Neuron (in vitro differentiated cells): Measurements from ENCODE around the gene SETD1B.

Source experiments
- H2AFZ ChIP-seq: one replicate; pipeline ENCODE4 v1.6.1; 2013; ENCODE audit warnings: low read depth, mild to moderate bottlenecking, inconsistent platforms, low read length, moderate library complexity
- H3K27me3 ChIP-seq: one replicate; pipeline ENCODE4 v1.6.1; 2013; ENCODE audit warnings: low read length; ENCODE audit not compliant: insufficient read depth
- H3K36me3 ChIP-seq: one replicate; pipeline ENCODE4 v1.6.1; 2013; ENCODE audit warnings: low read length; ENCODE audit not compliant: insufficient read depth
- H3K4me1 ChIP-seq: one replicate; pipeline ENCODE4 v1.6.1; 2013; ENCODE audit warnings: low read length; ENCODE audit not compliant: insufficient read depth
- H3K4me3 ChIP-seq: 2 replicates; pipeline ENCODE4 v1.5.1; 2013; ENCODE audit warnings: mild to moderate bottlenecking, low read length, moderate library complexity
- H3K9me3 ChIP-seq: one replicate; pipeline ENCODE4 v1.6.1; 2013; ENCODE audit warnings: low read length

The SETD1B gene

DNA sequence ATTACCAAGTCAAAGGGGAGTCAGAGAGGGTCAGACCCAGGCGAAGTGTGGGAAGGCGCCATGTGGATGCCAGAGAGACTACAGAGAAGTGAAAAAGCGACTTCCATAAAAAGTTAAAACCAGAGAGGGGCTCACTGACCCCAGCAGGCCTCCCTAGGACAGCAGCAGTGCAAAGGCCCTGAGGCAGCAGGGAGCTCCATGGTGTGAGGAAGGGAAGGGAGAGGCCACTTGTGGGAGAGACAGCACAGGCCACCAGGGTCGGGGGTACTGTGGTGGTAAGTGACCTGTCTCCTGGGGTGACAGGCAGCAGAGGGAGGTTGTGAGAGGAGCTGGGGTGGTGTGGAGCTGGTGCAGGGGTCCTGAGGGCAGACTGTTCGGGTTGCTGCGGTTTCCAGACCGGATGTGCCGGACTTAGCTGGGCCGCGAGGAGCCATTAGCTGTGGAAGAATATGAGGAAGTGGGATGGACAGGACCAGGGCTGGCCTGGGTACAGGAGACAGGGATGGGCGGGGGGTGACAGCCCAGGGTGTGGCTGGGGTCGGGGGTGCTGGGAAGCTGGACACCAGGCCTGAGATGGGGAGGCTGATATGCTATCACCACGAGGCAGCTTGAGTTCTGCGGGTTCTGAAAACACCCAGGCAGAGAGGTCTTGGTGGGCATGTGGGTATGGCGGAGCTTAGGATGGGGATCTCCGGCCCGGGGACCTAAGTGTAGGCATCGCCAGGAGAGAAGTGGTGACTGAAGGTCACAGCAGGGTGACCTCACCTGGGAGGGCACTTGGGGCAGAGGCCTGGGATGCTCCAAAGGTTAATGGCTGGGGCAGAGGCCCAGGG is 22.7 kb downstream of the SETD1B start:
- peaks cover 75% of the 10 kb centered on the region for H3K36me3 ChIP-seq
- no peak overlapping the region for H3K4me3 ChIP-seq
- H2AFZ ChIP-seq: no peak overlapping the region
- no peaks in the 10 kb centered on the region for H3K27me3 ChIP-seq
- H3K4me1 ChIP-seq: no peaks in the 10 kb centered on the region
- no peaks in the 10 kb centered on the region for H3K9me3 ChIP-seq

DNA sequence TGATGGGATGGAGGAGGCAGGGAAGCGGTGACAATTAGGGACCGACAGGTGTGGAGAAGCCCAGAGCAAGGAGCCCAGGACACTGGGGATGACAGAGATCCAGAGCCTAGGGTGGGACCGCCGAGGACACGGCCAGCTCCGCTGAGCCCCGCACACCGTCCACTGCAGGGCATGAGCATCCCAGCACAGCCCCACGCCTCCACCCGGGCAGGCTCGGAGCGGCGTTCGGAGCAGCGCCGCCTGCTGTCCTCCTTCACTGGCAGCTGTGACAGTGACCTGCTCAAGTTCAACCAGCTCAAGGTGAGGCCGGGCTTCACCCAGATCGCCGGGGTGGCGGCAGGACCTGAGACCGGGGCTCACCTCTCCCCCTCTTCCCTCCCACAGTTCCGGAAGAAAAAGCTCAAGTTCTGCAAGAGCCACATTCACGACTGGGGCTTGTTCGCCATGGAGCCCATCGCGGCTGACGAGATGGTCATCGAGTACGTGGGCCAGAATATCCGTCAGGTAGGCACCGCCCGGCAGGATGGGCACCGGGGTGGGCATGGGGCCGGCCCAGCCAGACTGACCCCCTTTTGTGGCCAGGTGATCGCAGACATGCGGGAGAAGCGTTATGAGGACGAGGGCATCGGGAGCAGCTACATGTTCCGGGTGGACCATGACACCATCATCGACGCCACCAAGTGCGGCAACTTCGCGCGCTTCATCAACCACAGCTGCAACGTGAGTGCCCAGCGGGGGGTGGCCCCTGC is 23.7 kb downstream of the SETD1B start:
- no peaks in the 10 kb centered on the region for H3K9me3 ChIP-seq
- no peaks in the 10 kb centered on the region for H3K4me1 ChIP-seq
- H3K27me3 ChIP-seq: no peaks in the 10 kb centered on the region
- no peak overlapping the region for H2AFZ ChIP-seq
- H3K4me3 ChIP-seq: no peak overlapping the region
- H3K36me3 ChIP-seq: peaks cover 71% of the 10 kb centered on the region

DNA sequence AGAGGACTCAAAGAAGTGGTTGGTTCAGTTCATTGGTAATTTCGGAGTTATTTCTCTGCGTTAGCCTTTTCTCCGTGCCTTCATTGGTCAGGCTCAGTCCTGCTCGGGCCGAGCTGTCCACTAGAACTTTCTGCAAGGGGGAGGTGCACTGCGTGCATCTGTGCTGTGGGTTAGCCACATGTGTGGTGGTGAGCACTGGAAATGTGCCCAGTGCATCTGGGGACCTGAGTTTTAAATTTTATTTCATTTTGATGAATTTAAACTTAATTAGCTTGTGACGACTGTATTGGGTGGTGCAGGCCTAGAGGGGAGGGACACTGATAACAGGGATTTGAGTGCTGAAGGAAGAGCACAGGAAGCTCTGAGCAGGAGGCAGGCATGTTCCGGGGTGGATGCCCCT is 24.5 kb downstream of the SETD1B start:
- H3K27me3 ChIP-seq: no peaks in the 10 kb centered on the region
- H3K4me1 ChIP-seq: no peaks in the 10 kb centered on the region
- H3K9me3 ChIP-seq: no peaks in the 10 kb centered on the region
- H3K4me3 ChIP-seq: no peak overlapping the region
- no peak overlapping the region for H2AFZ ChIP-seq
- H3K36me3 ChIP-seq: peaks cover 67% of the 10 kb centered on the region

DNA sequence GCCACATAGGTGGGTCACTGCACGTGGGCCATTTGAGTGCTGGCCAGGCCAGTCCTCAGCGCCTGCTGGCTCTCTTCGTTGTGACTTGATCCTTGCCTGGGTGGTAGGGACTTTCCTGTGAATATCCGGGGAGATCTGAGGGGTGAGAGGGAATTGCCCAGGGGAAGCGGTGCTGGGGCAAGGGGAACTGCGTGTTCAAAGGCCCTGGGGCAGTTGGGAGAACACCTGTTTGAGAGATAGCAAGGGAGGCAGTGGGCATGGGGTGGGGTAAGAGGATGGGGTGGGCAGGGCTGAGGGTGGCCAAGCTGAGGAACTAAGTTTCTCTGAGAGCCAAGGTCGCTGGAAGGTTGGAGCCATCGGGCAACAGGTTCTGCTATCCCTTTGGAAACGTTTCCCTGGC is 25.0 kb downstream of the SETD1B start:
- no peak overlapping the region for H2AFZ ChIP-seq
- H3K27me3 ChIP-seq: no peaks in the 10 kb centered on the region
- peaks cover 62% of the 10 kb centered on the region for H3K36me3 ChIP-seq
- no peak overlapping the region for H3K4me3 ChIP-seq
- H3K9me3 ChIP-seq: no peaks in the 10 kb centered on the region
- no peaks in the 10 kb centered on the region for H3K4me1 ChIP-seq

GRCh38 chr12:121829250-121829918 is 25.6 kb downstream of the SETD1B start:
- Histone ChIP-seq H3K4me3 (no peak overlapping the region), H3K9me3 (no peaks in the 10 kb centered on the region), H3K36me3 (peaks cover 58% of the 10 kb centered on the region), H3K4me1 (no peaks in the 10 kb centered on the region), H2AFZ (no peak overlapping the region), H3K27me3 (no peaks in the 10 kb centered on the region)

GRCh38 chr12:121830134-121830533 is 26.3 kb downstream of the SETD1B start:
- H3K27me3 ChIP-seq: no peaks in the 10 kb centered on the region
- H3K9me3 ChIP-seq: no peaks in the 10 kb centered on the region
- no peak overlapping the region for H3K4me3 ChIP-seq
- no peaks in the 10 kb centered on the region for H3K4me1 ChIP-seq
- H3K36me3 ChIP-seq: peaks cover 54% of the 10 kb centered on the region
- no peak overlapping the region for H2AFZ ChIP-seq

GRCh38 chr12:121830588-121831265 is 26.9 kb downstream of the SETD1B start:
- Histone ChIP-seq H3K4me3 (no peak overlapping the region), H2AFZ (no peak overlapping the region), H3K27me3 (no peaks in the 10 kb centered on the region), H3K4me1 (no peaks in the 10 kb centered on the region), H3K36me3 (peaks cover 52% of the 10 kb centered on the region), H3K9me3 (no peaks in the 10 kb centered on the region)

DNA sequence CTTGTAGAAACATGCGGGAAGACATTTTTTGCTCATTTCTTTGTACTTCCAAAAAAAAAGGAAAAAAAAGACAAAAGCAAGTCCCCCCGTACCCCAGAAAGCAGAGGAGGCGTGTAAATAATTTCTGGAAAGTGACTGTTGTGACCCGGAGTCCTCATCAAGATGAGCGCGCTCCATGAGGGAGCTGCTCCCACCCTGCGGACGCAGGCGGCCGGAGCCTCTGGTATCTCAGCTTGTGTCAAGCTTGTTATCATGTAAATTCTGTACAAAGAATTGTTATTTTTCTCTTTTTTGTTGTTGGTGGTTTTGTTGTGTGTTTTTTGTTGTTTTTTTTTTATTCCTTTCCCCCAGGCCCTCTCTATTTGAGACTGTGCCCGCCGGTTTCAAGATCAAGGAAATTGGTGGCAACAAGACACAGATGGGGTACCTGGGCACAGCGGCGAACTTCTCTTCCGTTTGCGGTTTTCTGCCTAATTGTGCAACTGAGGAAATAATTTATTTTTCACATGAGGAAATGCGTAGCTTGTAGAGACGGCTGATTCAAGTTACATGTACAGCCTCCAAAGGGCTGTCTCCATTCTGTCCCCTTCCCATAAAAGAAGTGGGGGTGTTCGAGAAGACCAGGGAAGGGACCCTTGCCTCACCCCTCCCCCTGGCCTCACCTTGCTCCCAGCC is 27.9 kb downstream of the SETD1B start:
- Histone ChIP-seq H2AFZ (no peak overlapping the region), H3K36me3 (peaks cover 44% of the 10 kb centered on the region), H3K9me3 (no peaks in the 10 kb centered on the region)

GRCh38 chr12:121837680-121838079 is 33.9 kb downstream of the SETD1B start:
- no peaks in the 10 kb centered on the region for H3K9me3 ChIP-seq
- H3K4me3 ChIP-seq: no peak overlapping the region

More for the DNA sequence above, 27.9 kb downstream of the SETD1B start:
- Histone ChIP-seq H3K4me1 (no peaks in the 10 kb centered on the region), H3K4me3 (no peak overlapping the region), H3K27me3 (no peaks in the 10 kb centered on the region)

GRCh38 chr12:121838126-121838525 is 34.3 kb downstream of the SETD1B start:
- Histone ChIP-seq H3K36me3 (no peaks in the 10 kb centered on the region), H3K4me3 (no peak overlapping the region), H3K27me3 (no peaks in the 10 kb centered on the region), H3K4me1 (peaks cover 2% of the 10 kb centered on the region), H2AFZ (no peak overlapping the region), H3K9me3 (no peaks in the 10 kb centered on the region)

More at GRCh38 chr12:121837680-121838079, 33.9 kb downstream of the SETD1B start:
- peaks cover 2% of the 10 kb centered on the region for H3K4me1 ChIP-seq
- H3K27me3 ChIP-seq: no peaks in the 10 kb centered on the region
- H3K36me3 ChIP-seq: no peaks in the 10 kb centered on the region
- no peak overlapping the region for H2AFZ ChIP-seq

- Histone ChIP-seq H3K36me3 (no peaks in the 10 kb centered on the region), H3K4me1 (peaks cover 2% of the 10 kb centered on the region), H2AFZ (peak overlapping the region; percentile 49), H3K27me3 (no peaks in the 10 kb centered on the region), H3K4me3 (peak overlapping the region; percentile 53), H3K9me3 (no peaks in the 10 kb centered on the region)
These were observed 35.5 kb downstream of the SETD1B start for GRCh38 chr12:121839106-121839992.
